Activated CD8-positive, alpha-beta memory T cell treated with anti-CD3 and anti-CD28 coated beads, Interleukin-2, amount 50 U/mL, for 24 hours (primary cell): Measurements from ENCODE around the gene NKAP.
A peak's percentile ranks its signal among the peaks of the same experiment; 100 is the strongest.
"Not testable (repeated sequence)": the region's sequence is repeated elsewhere in the genome, so short reads cannot be mapped to it uniquely, and the experiment has no call there.

Experiments used
- DNase-seq: peaks from one replicate; pipeline ENCODE4 v3.0.0-alpha.2; 2020; ENCODE audit errors: extremely low read depth

Gene NKAP

DNA sequence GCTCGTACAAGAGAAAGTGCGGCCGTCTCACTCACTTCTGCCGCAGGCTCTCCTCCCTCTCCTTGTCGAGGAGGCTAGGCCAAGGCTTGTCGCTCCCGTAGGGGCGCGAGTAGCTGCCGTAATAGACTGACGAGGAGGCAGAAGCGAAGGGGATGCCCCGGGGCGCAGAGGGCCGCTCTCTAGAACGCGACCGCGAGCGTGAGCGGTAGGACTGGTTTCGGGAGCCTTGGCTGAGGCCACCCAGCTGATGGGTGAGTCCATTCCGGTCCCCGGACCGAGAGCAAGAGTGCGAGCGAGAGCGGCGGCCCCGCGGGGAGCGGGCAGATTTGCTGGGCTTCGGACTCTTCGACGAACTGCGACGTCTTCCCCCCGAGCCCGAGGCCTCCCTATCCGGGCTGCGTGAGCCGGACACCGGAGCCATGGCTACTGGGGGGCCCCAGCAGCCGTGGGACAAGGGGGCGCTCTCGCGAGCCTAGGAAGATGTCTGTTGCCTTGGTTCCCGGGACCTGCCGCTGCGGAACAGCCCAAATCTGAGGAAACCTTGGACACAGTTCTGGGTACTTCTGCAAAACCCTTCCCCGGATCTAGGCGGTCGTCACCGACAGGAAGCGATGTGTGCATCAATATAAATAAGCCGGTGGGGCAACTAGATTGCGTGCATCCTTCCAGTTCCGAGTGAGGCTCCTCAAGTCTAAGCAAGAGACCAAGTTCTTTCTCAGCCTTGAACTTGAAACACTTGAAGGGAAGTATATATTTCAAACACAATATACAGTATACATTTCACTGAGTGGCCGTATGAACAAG is at the start of gene NKAP:
Gene NKAP (minus strand): TSS at position 567 of the 804 bp plus-strand sequence. CDS start 146 bp downstream, at position 421.
- DNase-seq = peak; percentile 72

DNA sequence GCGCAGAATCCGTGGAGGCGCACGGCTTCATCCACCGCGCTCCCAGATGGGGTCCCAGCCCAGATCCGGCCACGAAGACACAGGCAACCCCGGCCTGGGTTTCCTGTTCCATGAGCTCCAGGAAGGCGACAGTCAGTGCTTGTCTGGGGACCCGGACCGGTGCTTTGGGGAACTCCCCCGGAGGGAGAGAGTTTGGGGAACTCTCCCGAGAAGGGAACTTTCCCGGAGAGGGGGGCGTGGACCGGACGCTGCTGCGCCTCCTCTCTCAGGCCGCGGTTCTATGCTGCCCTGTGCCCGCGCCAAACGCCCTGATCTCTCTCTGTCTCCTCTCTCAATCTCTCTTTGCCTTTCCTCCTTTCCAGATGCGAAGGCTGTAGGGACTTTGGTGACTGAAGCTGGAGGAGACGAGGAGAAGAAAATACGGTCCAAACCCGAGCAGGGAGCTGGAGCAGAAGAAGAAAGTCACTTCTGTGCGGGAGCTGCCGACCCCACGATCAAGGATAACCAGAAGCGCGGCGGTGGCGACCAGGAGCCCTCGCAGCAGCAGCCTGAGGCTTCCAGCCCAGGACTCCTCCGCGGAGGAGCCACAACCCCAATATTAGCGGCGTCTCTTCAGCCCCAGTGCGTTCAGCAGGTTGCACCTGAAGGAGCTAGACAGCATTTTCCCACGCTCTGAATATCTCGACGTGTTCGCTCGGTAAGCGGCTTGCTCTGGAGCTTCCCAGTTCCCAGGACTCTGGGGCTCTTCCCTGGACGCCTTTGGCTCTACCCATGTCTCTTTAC is 47.6 kb upstream of the NKAP start:
- DNase-seq = no peak

DNA sequence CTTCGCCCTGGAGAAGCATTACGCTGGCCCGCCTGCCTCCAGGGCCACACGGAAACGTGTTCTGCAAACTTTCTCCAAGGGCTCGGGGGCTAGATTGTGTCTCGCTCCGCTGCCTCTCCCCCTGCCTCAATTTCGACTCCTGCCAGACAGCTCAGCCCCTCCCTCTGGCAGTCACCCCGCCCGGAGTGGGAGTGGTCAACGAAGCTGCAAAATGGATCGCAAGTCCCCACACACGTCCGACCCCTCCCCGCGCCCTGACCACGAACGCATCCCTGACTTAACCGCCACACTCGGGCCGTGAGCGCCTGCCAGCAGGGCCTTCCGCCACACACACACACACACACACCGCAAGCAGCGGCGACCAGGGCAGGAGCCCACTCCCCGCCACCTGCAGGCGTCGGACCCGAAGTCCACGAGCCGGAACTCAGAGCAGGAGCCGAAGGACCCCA is 47.0 kb upstream of the NKAP start:
- DNase-seq = no peak

DNA sequence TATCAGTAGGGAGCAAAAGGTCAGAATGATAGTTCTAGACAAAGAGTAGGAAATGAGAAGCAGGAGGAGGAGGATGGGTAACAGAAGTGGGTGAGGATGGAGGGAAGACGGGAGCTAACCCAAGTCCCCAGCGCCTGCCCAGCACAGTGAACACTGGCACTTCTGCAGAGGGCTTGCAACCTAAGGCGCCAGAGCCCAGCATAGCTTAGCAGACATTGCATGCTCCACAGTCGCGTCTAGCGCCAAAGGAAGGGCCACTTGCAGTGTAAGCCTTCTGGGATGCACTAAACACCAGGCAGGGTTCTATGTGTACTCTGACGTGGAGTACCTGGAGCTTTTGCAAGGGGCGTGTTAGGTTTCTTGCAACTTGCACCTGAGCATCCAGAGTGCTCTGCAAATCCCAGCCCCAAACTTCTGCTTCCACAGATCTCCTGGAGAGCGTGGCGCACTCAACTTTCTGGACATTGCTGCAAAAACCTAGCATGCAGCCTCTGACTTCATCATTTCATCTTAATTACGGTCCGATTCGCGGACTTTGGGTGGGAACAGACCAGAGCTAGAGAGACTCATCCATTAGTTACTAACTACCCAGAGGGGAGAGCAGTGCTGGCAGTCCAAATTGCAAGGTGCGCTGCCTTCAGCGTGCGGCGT is 46.5 kb upstream of the NKAP start:
- no peak for DNase-seq

DNA sequence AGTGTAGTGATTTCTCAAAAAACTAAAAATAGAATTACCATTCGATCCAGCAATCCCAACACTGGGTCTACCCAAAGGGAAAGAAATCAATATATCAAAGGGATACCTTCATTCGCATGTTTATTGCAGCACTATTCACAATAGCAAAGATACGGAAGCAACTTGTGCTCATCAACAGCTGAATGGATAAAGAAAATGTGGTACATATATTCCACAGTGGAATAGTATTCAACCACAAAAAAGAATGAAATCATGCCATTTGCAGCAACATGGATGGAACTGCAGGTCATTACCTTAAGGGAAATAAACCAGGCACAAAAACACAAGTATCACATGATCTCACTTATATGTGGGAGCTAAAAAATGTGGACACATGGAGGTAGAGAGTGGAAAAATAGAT is 42.7 kb upstream of the NKAP start:
- DNase-seq = no peak

DNA sequence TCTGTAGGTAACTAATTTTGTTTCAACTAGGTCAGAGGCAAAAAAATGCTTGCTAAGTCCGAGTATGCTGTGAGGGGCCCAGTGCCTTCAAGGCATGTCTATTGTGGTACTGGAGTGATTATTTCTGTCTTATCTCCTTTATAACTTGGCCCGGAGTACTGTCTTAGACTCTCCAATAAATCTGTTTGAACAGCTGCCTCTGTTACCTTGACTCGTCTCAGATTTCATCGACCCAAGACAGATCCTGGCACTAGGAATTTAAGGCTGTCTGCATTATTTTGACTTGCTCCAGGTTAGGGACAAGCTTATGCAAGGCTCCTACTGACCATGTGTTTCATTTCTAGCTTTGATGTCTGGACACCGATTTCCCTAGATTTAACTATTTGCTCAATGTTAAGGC is 41.1 kb upstream of the NKAP start:
- DNase-seq = no peak

DNA sequence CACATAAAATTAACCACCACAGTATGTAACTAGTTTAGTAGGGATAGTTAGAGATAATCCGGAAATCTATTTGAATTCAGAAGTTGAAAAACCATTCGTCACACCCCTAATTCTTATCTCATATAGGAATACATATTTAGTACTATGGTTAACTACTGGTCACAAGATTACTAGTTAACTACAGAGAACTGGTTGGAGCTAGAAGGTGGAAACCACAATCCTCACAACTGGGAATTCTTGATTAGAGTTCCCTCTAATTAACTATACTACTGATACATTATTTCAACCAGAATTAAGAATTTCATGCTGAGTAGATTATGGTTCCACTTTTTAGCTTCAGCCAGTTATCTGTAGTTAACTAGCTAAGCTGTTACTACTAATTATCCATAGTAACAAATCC is 39.9 kb upstream of the NKAP start:
- no peak for DNase-seq

DNA sequence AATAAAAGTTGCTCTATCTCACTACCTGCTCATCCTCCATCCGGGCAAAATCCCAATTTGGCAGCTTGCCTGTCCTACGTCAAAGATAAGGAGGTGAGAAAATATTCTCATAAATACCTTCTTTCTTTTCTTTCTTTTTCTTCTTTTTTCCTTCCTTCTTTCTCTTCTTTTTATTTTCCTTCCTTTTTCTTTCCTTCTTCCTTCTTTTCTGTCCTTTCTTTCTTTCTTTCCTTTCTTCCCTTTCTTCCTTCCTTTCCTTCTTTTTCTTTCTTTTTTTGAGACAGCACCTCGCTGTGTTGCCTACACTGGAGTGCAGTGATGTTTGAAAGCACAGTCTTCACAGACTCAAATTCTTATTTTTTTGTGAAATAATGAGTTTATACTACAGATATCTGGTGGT is 38.6 kb upstream of the NKAP start:
- no peak for DNase-seq

DNA sequence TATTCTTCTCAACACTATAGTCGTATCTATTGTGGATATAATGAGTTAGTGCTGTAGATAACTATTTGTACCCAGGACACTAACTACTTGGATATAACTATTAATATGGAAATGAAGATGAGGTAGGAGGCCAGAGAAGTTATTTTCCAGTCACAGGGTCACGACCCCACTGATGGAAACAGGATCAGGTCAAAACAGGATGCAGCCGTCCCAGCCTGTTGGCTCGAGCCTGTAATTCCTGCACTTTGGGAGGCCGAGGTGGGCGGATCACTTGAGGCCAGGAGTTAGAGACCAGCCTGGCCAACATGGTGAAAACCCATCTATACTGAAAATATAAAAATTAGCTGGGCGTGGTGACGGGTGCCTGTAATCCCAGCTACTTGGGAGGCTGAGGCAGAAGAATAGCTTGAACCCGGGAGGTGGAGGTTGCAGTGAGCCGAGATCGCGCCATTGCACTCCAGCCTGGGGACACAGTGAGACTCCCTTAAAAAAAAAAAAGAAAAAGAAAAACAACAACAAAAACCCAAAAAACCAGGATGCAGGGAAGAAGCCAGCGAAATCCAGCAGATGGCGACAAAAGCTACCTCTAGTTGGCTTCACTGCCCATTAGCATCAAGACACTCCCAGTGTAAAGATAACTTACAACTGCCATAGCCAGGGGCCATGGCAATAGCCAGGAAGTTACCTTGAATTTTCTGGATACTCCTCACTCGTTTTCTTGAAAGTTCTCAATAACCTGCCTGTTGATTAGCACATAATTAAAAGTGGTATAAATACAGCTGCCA is 37.9 kb upstream of the NKAP start:
- DNase-seq = no peak

DNA sequence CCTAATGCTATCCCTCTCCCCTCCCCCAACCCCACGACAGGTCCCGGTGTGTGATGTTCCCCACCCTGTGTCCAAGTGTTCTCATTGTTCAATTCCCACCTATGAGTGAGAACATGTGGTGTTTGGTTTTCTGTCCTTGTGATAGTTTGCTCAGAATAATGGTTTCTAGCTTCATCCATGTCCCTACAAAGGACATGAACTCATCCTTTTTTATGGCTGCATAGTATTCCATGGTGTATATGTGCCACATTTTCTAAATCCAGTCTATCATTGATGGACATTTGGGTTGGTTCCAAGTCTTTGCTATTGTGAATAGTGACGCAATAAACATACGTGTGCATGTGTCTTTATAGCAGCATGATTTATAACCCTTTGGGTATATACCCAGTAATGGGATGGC is 33.6 kb upstream of the NKAP start:
- not testable (repeated sequence) for DNase-seq

DNA sequence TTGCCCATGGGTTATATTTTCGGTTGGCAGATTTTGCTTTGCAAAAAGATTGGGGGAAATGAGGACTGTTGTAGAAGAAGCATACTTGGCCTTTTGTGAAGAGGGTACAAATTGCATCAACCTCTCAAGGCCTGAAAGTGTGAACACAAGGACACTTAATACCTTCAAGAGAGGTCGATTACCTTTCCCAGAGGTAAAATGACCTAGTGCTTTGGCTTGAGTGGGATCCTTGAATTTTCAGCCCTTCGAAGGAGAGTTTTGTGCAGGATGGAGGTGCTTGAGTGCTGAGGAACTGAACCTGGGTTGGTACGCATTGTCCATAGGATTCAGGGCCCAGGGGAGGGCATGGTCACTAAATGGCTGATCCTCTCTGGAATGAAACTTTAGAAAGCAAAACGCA is 27.6 kb upstream of the NKAP start:
- DNase-seq = no peak

DNA sequence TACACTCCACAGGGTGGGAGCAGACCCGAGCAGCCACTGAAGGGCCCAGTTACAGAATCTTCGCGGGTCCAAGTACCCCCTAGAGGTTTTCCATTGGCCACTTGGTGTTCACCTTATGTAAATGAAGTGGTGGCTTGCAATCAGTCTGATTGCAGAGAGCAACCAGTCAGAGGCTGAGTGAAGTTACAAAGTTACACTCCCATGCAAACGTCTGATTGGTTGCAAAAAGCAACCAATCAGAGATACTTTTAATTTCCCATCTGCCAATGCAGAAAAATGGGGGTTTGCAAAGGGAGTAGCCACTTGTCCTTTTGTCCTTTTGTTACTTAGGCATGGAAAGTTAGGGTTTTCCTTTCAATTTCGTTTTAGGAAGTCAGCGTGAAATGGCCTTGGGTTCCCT is 27.0 kb upstream of the NKAP start:
- DNase-seq = no peak

DNA sequence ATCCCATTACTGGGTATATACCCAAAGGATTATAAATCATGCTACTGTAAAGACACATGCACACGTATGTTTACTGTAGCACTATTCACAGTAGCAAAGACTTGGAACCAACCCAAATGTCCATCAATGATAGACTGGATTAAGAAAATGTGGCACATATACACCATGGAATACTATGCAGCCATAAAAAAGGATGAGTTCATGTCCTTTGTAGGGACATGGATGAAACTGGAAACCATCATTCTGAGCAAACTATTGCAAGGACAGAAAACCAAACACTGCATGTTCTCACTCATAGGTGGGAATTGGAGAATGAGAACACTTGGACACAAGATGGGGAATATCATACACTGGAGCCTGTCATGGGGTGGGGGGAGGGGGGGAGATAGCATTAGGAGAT is 23.3 kb upstream of the NKAP start:
- DNase-seq = not testable (repeated sequence)

DNA sequence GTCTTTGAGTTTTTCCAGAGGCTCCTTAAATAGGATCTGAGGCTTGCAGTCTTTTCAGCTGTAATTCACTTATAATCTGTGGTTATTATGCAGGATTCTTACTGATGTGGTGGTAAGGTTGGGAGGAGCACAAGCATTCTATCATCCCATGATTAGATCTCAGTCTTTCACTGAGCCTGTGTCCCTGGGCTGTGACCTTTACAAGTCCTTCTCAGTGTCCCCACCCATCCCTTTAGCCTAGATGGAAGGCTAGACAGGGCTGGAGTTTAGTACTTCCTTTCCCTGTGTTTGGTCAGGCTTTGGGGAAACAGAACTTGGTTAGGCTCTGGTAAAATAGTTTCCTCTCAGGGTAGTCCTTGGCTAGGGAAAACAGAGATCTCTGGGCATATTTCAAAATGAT is 17.1 kb upstream of the NKAP start:
- DNase-seq = no peak

DNA sequence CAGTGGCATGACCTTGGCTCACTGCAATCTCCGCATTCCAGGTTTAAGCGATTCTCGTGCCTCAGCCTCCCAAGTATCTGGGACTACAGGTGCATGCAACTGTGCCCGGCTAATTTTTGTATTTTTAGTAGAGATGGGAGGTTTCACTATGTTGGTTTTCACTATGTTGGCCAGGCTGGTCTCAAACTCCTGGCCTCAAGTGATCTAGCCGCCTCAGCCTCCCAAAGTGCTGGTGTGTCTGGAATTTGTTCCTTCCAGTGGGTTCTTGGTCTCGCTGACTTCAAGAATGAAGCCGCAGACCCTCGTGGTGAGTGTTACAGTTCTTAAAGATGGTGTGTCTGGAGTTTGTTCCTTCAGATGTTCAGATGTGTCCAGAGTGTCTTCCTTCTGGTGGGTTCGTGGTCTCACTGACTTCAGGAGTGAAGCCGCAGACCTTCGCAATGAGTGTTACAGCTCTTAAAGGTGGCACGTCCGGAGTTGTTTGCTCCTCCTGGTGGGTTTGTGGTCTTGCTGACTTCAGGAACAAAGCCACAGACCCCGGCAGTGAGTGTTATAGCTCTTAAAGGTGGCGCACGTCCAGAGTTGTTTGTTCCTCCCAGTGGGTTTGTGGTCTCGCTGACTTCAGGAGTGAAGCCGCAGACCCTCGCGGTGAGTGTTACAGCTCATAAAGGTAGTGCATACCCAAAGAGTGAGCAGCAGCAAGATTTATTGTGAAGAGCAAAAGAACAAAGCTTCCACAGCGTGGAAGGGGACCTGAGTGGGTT is 12.4 kb upstream of the NKAP start:
- DNase-seq = not testable (repeated sequence)

DNA sequence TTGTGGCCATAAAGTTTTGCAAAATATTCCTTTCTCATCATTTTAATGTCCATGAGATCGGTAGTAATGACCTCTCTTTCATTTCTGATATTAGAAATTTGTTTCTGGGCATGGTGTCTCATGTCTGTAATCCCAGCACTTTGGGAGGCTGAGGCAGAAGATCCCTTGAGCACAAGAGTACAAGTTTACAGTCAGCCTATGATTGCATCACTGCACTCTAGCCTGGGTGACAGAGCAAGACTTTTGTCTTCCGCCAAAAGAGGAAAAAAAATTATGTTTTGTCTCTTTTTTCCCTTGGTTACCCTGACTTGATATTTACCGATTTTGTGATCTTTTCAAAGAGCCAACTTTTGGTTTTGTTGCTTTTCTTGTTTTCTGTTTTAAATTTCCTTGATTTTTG is 10.8 kb upstream of the NKAP start:
- DNase-seq = no peak

DNA sequence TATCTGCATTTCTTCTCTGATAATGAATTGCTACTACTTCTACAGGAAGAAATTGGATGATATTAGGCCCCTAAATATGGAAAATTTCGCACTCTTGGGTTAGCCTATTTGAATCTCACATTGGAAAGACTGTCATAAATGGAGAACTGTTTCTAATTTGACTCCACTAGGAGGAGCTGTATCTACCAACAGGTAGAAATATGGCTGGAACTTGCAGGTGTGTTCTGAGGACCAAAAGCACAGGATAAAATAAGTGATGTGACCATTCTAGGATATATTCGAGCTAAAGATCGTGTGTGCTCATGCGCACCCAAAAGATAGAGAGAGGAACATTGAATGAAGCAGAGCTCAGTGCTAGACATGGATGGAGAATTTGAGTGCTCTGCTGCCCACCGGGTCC is 4.8 kb upstream of the NKAP start:
- DNase-seq = no peak

DNA sequence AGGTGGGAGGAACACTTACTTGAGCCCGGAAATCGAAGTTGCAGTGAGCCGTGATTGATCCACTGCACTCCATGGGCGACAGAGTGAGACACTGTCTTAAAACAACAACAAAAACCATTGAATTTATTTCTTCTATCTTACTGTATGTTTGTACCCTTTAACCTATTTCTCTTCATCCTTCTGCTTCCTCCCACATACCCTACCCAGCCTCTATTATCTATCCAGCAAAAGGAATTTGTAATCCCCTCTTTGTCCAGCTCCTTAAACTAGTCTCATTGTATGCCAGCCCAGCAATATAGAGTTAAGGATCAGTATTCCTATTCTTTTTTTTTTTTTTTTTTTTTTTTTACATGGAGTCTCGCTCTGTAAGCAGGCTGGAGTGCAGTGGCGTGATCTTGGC is 1.9 kb upstream of the NKAP start:
- no peak for DNase-seq

DNA sequence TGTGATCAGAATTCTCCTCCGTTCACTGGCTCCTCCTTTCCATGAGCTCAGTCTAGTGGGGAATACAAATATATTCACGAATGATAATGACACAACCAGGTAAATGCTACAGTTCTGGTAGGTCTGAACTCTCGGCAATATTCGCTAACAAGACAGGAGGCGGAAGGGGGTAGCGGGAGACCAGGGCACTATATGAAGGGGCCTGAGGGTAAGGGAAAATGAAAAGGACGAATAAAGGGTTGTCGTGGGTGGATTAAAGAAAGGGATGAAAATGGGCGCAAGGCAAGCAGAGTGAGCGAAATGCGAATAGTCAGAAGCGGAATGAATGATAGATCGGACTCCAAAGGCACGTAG is 743 bp downstream of the NKAP start:
- no peak for DNase-seq

DNA sequence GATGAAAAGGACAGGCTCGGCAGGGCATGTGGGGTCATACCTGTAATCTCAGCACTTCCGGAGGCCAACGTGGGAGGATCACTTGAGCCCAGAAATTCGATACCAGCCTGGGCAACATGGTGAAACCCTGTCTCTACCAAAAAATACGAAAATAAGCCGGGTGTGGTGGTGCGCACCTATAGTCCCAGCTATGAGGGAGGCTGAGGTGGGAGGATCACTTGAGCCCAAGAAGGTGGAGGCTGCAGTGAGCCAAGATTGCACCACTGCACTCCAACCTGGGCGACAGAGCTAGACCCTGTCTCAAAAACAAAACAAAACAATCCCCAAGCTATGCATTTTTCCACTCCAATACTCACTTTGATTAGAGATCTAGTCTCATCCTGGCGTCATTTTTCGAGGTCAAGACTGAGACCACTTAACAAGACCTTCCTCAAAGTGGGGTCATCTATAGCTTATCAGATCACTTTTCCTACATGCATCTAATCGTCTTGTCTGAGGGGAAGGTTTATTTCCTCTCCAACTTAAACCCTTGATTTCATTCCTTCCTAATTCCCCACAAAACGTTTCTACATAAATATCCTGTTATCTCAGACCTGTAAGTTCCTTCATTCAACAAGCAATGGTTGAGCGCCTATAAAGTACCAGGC is 1.3 kb downstream of the NKAP start:
- no peak for DNase-seq

DNA sequence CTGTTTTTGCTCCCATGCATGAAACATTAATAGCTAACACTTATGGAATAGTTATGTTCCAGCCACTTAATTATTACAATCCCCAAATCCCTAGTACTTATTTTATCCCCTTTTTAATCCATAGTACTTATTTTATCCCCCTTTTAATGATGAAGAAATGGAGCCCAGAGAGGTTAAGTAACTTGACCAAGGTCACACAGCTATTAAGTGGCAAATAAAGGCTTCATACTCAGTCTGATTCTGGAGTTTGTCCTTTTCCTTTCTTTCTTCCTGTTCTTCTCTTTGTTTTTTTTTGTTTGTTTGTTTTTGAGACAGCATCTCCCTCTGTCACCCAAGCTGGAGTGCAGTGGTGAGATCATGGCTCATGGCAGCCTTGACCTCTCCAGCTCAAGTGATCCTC is 2.2 kb downstream of the NKAP start:
- no peak for DNase-seq
